Measurements from ENCODE around the gene SRGAP2B.
"Not testable (repeated sequence)": the region's sequence is repeated elsewhere in the genome, so short reads cannot be mapped to it uniquely, and the experiment has no call there.

SRGAP2B gene

DNA sequence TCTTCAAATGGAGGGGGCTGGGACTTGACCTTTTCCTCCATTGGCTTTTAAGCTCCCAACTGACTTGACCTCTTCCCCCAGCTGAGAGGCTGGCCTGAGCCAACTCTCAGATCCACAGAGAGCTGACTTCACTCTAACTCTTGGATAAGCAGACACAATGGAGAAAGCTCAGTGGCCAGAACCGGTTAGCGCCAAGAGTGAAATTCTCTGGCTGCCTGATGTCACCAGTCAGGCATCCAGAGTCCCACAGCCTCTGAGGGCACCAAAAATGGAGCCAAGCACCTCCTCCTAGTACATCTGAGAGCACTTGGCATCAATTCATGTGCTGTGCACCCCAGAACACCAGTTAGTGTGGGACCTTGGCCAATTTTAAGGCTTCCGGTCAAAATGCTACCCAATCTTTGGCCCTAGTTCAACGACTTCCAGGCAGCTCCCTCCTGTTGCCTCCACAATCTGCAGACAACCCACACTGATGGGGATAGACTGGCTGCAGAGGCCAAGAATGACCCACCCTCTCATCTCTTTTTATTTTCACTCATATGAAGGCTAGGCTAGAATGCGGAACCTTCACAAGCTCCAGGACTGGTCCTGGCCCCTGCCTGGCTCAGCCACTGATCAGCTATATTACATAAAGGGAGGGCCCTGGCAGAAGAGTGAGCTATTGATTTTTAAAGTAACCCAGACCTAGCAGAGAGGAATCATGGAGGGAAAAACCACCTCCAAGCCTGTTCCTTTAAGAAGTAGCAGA, 200.5 kb downstream of the SRGAP2B start:
- H3K27ac ChIP-seq: not testable (repeated sequence)

GRCh38 chr1:144893710-144894438, 201.3 kb downstream of the SRGAP2B start:
- H3K27ac ChIP-seq: not testable (repeated sequence)

DNA sequence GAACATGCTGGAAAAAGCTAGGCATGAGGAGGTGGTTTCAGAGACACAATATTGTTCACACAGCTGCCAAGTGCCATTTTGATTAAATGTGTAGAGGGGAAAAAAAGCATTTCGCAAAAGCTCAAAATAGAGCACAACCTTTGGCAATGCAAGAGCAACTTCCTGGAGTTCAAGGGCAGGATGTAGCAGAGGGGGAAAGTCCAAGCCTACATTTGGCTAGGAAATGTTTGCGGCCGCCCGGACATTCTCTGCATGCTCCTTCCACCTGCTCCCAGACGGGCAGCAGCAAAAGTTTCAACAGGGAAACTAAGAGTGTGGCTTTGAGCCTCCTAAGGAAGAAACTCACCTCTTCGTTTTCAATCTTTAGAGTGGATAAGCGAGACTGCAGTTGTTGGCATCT, 202.1 kb downstream of the SRGAP2B start:
- not testable (repeated sequence) for H3K27ac ChIP-seq

GRCh38 chr1:144889450-144890115, 205.5 kb downstream of the SRGAP2B start:
- not testable (repeated sequence) for H3K27ac ChIP-seq

- not testable (repeated sequence) for H3K27ac ChIP-seq
Observed at GRCh38 chr1:144883022-144883421, 212.1 kb downstream of the SRGAP2B start.

DNA sequence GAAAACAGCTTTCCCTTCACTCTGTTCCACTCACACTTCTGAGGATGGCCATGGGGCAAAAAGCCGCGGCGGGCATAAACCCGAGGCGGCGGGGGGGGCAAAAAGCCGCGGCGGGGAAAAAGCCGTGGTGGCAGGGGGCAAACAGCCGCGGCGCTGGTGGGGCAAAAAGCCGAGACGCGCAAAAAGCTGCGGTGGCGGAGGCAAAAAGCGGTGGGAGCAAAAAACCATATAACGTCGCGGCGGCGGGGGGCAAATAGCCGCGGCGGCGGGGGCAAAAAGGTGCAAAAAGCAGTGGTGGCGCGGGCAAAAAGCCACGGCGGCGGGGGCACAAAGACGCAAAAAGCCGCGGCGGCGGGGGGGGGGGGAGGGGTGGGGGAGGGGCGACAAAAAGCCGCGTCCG, 212.8 kb downstream of the SRGAP2B start:
- H3K27ac ChIP-seq: not testable (repeated sequence)

- H3K27ac ChIP-seq: not testable (repeated sequence)
Observed at GRCh38 chr1:144858607-144859006, 236.5 kb downstream of the SRGAP2B start.
